Transverse colon (tissue), 4 donors: ENCODE results near the gene EVC. TPM values are rescaled to one million over a fixed set of nuclear protein-coding genes. Genes with fewer than 3 reads are reported as not detected.

ENCODE experiments used
- DNase-seq: peaks from one replicate; pipeline ENCODE4 v3.0.0-alpha.2; 2019
- H3K27ac ChIP-seq, 4 donors: fragments of 200-600 bp; sonication (generic); 2 replicates each; pipeline ENCODE4 v1.5.1; 2016 to 2018; ENCODE audit warnings: inconsistent platforms in 4 of 4
- H3K27me3 ChIP-seq: fragments of 200-600 bp; sonication (generic); 2 replicates; pipeline ENCODE4 v1.5.1; 2017; ENCODE audit warnings: inconsistent platforms
- H3K36me3 ChIP-seq, 4 donors: fragments of 200-600 bp; sonication (generic); 2 replicates each; pipeline ENCODE4 v1.5.1; 2017 to 2019; ENCODE audit warnings: inconsistent platforms in 4 of 4
- H3K4me1 ChIP-seq, 4 donors: fragments of 200-600 bp; sonication (generic); 2 replicates each; pipeline ENCODE4 v1.5.1; 2017 to 2020; ENCODE audit warnings: inconsistent platforms in 4 of 4
- H3K4me3 ChIP-seq, 4 donors: fragments of 200-600 bp; sonication (generic); 1 replicate in 1 of 4; 2 replicates in 3 of 4; pipeline versions ENCODE4 v1.5.1 to v1.6.1; 2017 to 2019; ENCODE audit warnings: inconsistent platforms in 4 of 4
- H3K9me3 ChIP-seq, 2 donors: fragments of 200-600 bp; sonication (generic); 2 replicates each; pipeline ENCODE4 v1.5.1; 2017 to 2019; ENCODE audit warnings: inconsistent platforms in 2 of 2
- EP300 ChIP-seq: sonication (generic); formaldehyde crosslinking; IDR thresholded peaks from one replicate; pipeline ENCODE4 v1.6.1; 2017; ENCODE audit warnings: antibody characterized with exemption, low read depth
- POLR2A ChIP-seq: fragments of 450-650 bp; IDR thresholded peaks from one replicate; pipeline ENCODE4 v1.6.1; 2016; ENCODE audit warnings: antibody characterized with exemption, mild to moderate bottlenecking, moderate library complexity
- POLR2AphosphoS5 ChIP-seq, 3 donors: sonication (generic); formaldehyde crosslinking; IDR thresholded peaks; one replicate each; pipeline ENCODE4 v1.6.1; 2016; ENCODE audit warnings: antibody characterized with exemption in 3 of 3
- WGBS, 2 donors: methylation state at CpG; one replicate each; pipeline ENCODE4 v1.1.5; 2018; ENCODE audit warnings: low coverage in 1 of 2; 5-methylcytosine and 5-hydroxymethylcytosine counted together
- in situ Hi-C, 4 donors: fragments of 200-750 bp; cut with MboI; loops; one replicate each; pipeline versions ENCODE4 v1.15.0 to v1.15.1; 2017; ENCODE audit warnings: low sequenced_read_pairs in 3 of 4, low pct_ligation_motif_present in 1 of 4, low pct_unique_long_range_greater_than_20kb in 1 of 4
- intact Hi-C: fragments of 100-400 bp; cut with DNase I; formaldehyde crosslinking; loops from one replicate; pipeline ENCODE4 v1.15.1; 2023; ENCODE audit warnings: low total_unique reads
- total RNA-seq, 4 donors: library from RNA; depleted of rRNA; stranded (reverse); fragments of >200 nt; gene quantifications; one replicate each; pipeline ENCODE4 v1.1.0, GENCODE V29; 2016
- TF ChIP-seq, protein P1 (sequence below), 5 experiments: fragments of 200-600 bp in 3 of 5; fragments of 450-650 bp in 2 of 5; sonication (generic) in 3 of 5; IDR thresholded peaks; 1 replicate in 2 of 5; 2 replicates in 3 of 5; pipeline ENCODE4 v1.5.1; 2016 to 2017; ENCODE audit warnings: antibody characterized with exemption in 5 of 5, inconsistent platforms in 3 of 5, mild to moderate bottlenecking in 2 of 5, moderate library complexity in 1 of 5

The EVC gene
- 10 to 100 TPM in 3 of 4 donors, 1 to 10 TPM in 1; 6.0 to 45.8 (median 12.0) TPM for total RNA-seq

DNA sequence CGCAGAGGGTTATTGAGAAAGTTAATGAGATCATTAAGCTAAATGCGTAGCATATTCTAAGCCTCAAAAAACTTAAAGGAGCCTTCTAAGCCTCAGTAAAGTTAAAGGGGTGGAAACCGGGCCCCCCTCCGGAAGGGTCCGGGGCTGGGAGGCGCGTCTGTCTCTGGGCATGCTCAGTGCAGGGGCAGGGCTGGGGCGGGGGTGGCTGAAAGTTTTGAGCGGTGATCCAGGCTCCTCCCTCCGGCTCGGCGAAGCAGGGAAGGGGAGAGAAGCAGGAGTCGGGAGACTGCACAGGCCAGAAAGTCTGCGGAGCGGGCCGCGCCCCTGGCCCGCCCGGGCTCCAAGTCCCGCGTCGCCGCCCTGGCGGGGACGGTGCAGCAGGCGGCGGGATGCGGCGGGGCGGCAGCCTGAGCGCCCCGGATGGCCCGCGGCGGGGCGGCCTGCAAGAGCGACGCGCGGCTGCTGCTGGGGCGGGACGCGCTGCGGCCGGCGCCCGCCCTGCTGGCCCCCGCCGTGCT is at the start of gene EVC:
EVC (plus strand) TSS at position 241 of the 518 bp plus-strand sequence; CDS start at position 421, 180 bp downstream.
- intact Hi-C loops (no loop called here), in situ Hi-C loops (no loop called here)
- Histone ChIP-seq H3K36me3 (no peaks in the 10 kb centered on the region), H3K9me3 (no peaks in the 10 kb centered on the region), H3K4me1 (peaks cover 4 to 24% (median 12%) of the 10 kb centered on the region in 4 donors), H3K27ac (peak within 1 kb of the TSS; percentile 69 to 88 (median 76)), H3K4me3 (peak within 1 kb of the TSS; percentile 40 to 55 (median 46)), H3K27me3 (peaks cover 48% of the 10 kb centered on the region)
- WGBS, 2 donors: 0 to 12% methylated on average over 2 to 19 of the region's 49 CpGs
- peak; percentile 63 for DNase-seq
- TF ChIP-seq POLR2A (no peak), POLR2AphosphoS5 (IDR thresholded peaks at IDR 0.05) (no peak)
- TF ChIP-seq, protein P1, sequence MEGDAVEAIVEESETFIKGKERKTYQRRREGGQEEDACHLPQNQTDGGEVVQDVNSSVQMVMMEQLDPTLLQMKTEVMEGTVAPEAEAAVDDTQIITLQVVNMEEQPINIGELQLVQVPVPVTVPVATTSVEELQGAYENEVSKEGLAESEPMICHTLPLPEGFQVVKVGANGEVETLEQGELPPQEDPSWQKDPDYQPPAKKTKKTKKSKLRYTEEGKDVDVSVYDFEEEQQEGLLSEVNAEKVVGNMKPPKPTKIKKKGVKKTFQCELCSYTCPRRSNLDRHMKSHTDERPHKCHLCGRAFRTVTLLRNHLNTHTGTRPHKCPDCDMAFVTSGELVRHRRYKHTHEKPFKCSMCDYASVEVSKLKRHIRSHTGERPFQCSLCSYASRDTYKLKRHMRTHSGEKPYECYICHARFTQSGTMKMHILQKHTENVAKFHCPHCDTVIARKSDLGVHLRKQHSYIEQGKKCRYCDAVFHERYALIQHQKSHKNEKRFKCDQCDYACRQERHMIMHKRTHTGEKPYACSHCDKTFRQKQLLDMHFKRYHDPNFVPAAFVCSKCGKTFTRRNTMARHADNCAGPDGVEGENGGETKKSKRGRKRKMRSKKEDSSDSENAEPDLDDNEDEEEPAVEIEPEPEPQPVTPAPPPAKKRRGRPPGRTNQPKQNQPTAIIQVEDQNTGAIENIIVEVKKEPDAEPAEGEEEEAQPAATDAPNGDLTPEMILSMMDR (IDR thresholded peaks at IDR 0.05): peak in 1 of 5 experiments; percentile 12

DNA sequence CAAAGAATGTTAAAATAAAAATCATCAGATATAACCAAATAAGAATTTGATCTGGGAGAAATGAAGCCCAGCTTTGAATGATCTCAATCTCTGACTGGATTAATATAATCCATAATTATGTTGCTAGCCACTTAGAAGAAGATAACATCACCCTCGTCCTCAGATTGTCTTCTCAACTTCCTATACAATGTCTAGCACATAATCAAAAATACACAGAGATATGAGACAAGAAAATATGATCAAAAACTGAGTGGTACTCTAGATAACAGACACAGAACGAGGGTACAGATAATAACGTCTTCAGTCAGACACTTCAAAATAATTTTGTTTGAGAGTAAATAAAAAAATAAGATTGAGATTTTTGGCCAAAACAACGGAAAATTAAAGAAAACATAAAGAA is 49.8 kb upstream of the EVC start:
- intact Hi-C loops (no loop called here), in situ Hi-C loops (no loop called here)
- Histone ChIP-seq H3K27me3 (no peaks in the 10 kb centered on the region), H3K4me3 (no peak overlapping the region), H3K9me3 (no peaks in the 10 kb centered on the region), H3K4me1 (no peaks in the 10 kb centered on the region), H3K36me3 (no peaks in the 10 kb centered on the region), H3K27ac (no peak overlapping the region)
- WGBS, 2 donors: 57 to 79% methylated on average over 3 to 4 of the region's 4 CpGs
- TF ChIP-seq, protein P1 (IDR thresholded peaks at IDR 0.05): no peak
- no peak for TF ChIP-seq POLR2A
- no peak for TF ChIP-seq POLR2AphosphoS5 (IDR thresholded peaks at IDR 0.05)
- TF ChIP-seq EP300: no peak
- DNase-seq: no peak

DNA sequence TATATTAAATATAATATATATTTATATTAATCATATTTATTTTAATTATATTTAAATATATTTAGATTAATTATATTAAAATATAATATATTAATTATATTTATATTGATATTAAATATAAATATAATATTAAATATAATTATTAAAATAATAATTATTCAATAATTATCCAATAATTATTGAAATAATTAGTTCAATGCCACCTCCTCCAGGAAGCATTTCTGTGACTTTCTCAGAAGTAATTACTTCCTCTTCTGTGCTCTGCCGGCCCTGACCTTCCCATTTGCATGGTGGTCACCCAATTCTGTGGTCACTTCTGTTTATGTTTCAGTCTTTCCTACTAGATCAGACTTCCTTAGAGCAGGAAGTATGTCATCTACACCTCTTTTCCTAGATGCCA is 48.4 kb upstream of the EVC start:
- Histone ChIP-seq H3K27ac (no peak overlapping the region), H3K4me3 (no peak overlapping the region), H3K4me1 (no peaks in the 10 kb centered on the region), H3K36me3 (no peaks in the 10 kb centered on the region), H3K9me3 (no peaks in the 10 kb centered on the region), H3K27me3 (no peaks in the 10 kb centered on the region)
- intact Hi-C loops (no loop called here), in situ Hi-C loops (no loop called here)
- 61 to 74% methylated on average over 1 of the region's 1 CpG for WGBS, 2 donors
- TF ChIP-seq EP300: no peak
- TF ChIP-seq, protein P1 (IDR thresholded peaks at IDR 0.05): no peak
- no peak for TF ChIP-seq POLR2A
- TF ChIP-seq POLR2AphosphoS5 (IDR thresholded peaks at IDR 0.05): no peak
- DNase-seq: no peak

DNA sequence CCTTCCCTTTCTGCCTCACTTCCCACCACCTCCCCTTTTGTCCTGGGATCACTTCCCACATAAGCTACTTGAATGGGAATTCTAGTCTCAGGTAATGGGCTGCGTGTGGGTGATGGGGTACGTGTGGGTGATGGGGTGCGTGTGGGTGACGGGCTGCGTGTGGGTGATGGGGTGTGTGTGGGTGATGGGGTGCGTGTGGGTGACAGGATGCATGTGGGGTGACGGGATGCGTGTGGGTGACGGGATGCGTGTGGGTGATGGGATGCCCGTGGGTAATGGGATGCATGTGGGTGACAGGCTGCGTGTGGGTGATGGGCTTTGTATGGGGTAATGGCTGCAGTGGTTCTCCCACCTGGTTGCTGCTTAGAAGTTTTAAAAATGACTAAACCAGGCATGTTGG is 46.2 kb upstream of the EVC start:
- no peak for TF ChIP-seq EP300
- no peak for TF ChIP-seq POLR2A
- TF ChIP-seq, protein P1 (IDR thresholded peaks at IDR 0.05): no peak
- no peak for TF ChIP-seq POLR2AphosphoS5 (IDR thresholded peaks at IDR 0.05)
- H3K27ac ChIP-seq: no peak overlapping the region
- in situ Hi-C loops (no loop called here), intact Hi-C loops (no loop called here)
- H3K27me3 ChIP-seq: no peaks in the 10 kb centered on the region
- H3K36me3 ChIP-seq: no peaks in the 10 kb centered on the region
- no peaks in the 10 kb centered on the region for H3K9me3 ChIP-seq
- 92 to 96% methylated on average over 8 to 12 of the region's 12 CpGs for WGBS, 2 donors
- no peaks in the 10 kb centered on the region for H3K4me1 ChIP-seq
- DNase-seq: no peak
- H3K4me3 ChIP-seq: no peak overlapping the region
